GM12874 (cell line): ENCODE results near the gene ZNF444.

Experiments
- TF ChIP-seq, protein P1 (sequence below): IDR thresholded peaks from 2 replicates; pipeline ENCODE4 v1.5.1; 2011; ENCODE audit warnings: low read depth, mild to moderate bottlenecking, control low read depth, low read length, moderate library complexity; ENCODE audit not compliant: insufficient read depth

The ZNF444 gene

DNA sequence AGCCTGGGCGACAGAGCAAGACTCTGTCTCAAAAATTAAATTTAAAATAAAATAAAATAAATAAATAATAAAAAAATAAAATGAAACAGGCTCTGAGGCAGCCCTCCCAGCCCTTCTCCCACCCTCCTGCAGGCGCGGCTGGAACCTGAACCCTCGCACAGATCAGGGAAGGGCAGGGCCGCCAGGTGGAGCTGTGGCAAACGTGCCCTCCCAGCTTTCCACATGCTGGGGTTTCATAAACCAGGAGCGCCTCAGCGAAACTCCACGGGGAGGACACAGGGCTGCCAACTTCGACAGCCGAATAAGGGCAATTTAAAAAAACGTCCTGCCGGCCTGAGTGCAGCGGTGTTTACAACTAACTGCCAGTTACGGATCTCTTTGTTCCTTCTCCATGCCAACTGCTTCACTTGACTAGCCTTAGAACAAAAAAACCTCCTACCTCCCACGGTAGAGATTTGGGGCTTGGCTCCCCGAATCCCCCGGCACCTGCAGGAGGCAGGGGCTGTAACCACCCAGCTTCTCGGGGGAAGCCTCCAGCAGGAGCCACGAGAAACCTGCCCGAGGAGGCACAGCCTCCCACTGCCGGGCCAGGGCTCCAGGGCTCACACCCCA lies 35.9 kb upstream of the ZNF444 start:
- TF ChIP-seq, protein P1, sequence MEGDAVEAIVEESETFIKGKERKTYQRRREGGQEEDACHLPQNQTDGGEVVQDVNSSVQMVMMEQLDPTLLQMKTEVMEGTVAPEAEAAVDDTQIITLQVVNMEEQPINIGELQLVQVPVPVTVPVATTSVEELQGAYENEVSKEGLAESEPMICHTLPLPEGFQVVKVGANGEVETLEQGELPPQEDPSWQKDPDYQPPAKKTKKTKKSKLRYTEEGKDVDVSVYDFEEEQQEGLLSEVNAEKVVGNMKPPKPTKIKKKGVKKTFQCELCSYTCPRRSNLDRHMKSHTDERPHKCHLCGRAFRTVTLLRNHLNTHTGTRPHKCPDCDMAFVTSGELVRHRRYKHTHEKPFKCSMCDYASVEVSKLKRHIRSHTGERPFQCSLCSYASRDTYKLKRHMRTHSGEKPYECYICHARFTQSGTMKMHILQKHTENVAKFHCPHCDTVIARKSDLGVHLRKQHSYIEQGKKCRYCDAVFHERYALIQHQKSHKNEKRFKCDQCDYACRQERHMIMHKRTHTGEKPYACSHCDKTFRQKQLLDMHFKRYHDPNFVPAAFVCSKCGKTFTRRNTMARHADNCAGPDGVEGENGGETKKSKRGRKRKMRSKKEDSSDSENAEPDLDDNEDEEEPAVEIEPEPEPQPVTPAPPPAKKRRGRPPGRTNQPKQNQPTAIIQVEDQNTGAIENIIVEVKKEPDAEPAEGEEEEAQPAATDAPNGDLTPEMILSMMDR: peak; percentile 68

DNA sequence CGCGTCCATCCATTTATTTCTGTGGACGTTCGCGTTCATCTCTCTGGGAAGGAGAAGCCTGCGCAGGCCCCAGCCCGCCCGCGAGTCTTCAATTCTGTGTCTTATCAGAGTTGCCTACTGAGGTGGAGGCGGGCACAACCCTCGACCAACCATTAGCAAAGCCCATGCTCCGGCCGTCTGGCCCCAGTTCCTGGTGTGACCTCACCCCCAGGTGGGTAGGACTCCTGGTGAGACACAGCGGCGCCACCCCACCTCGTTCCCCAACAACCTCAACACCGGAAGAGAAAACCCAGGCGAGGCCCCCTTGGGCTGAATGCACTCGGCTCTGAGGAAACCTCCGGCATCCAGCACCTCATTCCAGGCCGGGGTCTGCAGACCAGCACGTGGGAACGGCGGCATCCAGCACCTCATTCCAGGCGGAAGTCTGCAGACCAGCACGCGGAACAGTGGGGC lies 34.7 kb upstream of the ZNF444 start:
- TF ChIP-seq, protein P1: no peak

DNA sequence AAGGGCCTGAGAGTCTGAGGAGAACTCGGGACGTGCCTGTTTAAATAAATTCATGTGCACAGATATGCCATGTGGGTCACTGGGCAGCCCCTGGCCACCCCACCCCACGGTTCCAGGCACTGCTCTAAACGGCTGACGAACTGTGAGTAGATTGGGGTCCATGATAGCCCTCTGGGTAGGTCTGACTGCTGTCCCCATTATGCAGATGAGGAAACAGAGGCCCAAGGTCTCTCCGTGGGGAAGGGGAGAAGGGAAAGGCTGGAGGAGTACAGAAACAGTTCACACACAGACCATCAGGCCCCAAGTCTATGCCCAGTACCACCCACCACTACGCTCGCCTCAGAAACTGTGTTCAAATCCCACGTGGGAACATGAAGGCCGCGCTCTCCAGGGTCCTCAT lies 34.1 kb upstream of the ZNF444 start:
- TF ChIP-seq, protein P1: no peak

DNA sequence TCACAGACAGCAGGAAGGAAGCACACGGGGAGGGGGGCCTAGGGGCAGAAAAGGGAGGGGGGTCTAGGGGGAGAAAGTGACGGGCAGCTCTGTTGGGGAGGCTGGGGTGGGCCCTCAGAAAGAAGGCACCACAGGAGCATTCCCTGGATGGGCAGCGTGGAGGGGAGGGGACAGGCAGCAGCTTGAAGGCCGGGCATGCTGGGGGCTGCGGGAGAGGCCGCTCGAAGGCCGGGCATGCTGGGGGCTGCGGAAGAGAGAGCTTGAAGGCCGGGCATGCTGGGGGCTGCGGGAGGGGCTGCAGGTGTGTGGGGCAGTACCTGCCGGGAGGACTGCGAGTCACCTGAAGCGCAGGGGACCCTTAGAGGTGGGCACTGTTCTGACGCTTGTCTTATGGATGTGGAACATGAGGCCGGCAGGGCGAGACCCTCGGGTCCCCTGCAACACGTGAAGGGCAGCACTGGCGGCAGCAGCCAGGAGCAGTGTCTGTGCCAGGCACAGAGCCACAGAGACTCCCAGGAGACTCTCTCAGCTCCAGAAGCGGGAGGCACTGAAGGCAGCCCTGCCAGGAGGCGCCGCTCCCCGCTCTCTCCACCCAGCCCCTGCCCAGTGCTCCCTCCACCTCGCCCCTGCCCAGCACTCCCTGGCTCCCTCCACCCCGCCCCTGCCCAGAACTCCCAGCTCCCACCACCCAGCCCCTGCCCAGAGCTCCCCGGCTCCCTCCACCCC lies 33.3 kb upstream of the ZNF444 start:
- TF ChIP-seq, protein P1: no peak

DNA sequence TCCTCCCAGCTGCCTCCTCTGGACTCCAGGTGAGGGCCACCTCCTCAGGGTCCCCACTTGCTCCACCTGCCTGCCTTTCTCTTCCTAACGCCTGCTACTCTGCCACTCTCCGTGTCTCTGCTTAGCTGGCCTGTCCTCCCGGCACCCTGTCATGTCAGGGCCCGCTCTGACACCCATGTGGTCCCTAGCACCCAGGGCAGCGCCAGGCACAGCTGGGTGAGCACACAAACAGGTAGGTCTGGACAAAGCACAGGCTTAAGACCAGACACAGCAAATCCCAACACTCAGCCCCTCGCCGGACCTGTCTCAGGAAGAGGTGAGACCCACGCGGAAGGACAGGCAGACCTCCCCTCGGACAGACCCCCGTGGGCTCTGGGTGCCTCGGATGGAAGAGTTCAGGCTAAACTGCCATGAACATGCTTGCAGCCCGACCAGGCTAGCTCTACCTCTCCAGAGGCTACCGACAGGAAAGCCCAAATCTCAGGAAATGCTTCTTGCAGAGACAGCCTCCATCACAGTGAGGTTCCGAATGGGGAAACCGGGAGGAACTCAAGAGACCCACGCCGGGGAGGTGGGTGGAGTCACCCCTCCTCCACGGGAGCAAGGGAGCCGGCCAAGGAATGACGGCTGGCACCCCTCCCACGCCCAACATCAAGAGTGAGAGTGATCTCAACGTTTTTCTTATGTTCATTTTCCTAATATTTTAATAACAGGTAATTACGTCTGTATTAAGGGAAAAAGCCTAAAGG lies 32.5 kb upstream of the ZNF444 start:
- TF ChIP-seq, protein P1: no peak

DNA sequence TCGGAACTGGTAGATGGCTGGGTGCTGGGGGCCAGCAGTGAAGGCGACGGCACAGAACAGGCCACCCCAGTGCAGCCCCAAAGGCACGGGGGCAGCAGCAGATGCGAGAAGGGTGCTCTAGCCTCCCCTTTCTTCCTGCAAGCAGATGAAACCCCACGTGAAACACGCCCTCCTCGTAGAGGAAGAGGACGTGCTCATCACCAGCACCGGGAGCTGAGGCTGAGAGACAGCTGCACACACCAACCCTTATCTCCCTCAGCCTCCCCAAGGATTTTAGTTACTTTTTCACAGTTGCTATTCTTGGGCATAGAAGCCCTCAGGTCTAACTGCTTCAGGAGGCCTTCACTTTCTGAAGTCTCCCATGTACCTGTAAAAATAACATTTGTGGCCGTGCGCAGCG lies 31.9 kb upstream of the ZNF444 start:
- TF ChIP-seq, protein P1: no peak
